ENCODE measurements around the gene PRKCA.

DNA sequence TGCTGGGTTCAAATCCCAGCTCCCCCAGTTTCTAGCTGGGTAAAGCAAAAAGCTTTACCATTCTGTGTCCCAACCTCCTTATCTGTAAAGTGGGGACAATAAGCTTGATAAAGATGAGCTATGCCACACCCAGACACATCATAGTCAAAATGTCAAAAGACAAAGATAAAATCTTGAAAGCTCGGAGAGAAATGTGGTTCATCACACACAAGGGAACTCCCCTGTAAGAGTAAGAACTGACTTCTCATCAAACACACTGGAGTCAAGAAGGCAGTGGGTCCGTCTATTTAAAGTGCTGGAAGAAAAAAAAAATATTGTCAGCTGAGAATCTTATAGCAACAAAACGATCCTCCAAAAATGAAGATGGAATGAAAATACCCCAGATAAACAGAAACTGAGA, 557.8 kb downstream of the PRKCA start:
- TF ChIP-seq TCF12 (IDR thresholded peaks at IDR 0.05; ENCODE audit: low read depth) (no peak), TAF1 (IDR thresholded peaks at IDR 0.05; ENCODE audit: low read depth) (no peak), TEAD4 (IDR thresholded peaks at IDR 0.05) (no peak), EP300 (IDR thresholded peaks at IDR 0.05; ENCODE audit: borderline replicate concordance) (no peak), NFIC (IDR thresholded peaks at IDR 0.05) (no peak), RAD21 (IDR thresholded peaks at IDR 0.05; ENCODE audit: low read depth) (no peak), EGR1 (IDR thresholded peaks at IDR 0.05) (no peak), CREB1 (IDR thresholded peaks at IDR 0.05; ENCODE audit: low read depth) (no peak), CEBPB (IDR thresholded peaks at IDR 0.05) (no peak), YY1 (IDR thresholded peaks at IDR 0.05; ENCODE audit: low read depth) (no peak)
- TF ChIP-seq, protein P1, sequence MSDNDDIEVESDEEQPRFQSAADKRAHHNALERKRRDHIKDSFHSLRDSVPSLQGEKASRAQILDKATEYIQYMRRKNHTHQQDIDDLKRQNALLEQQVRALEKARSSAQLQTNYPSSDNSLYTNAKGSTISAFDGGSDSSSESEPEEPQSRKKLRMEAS (IDR thresholded peaks at IDR 0.05) = no peak
- TF ChIP-seq, protein P2, sequence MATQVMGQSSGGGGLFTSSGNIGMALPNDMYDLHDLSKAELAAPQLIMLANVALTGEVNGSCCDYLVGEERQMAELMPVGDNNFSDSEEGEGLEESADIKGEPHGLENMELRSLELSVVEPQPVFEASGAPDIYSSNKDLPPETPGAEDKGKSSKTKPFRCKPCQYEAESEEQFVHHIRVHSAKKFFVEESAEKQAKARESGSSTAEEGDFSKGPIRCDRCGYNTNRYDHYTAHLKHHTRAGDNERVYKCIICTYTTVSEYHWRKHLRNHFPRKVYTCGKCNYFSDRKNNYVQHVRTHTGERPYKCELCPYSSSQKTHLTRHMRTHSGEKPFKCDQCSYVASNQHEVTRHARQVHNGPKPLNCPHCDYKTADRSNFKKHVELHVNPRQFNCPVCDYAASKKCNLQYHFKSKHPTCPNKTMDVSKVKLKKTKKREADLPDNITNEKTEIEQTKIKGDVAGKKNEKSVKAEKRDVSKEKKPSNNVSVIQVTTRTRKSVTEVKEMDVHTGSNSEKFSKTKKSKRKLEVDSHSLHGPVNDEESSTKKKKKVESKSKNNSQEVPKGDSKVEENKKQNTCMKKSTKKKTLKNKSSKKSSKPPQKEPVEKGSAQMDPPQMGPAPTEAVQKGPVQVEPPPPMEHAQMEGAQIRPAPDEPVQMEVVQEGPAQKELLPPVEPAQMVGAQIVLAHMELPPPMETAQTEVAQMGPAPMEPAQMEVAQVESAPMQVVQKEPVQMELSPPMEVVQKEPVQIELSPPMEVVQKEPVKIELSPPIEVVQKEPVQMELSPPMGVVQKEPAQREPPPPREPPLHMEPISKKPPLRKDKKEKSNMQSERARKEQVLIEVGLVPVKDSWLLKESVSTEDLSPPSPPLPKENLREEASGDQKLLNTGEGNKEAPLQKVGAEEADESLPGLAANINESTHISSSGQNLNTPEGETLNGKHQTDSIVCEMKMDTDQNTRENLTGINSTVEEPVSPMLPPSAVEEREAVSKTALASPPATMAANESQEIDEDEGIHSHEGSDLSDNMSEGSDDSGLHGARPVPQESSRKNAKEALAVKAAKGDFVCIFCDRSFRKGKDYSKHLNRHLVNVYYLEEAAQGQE (IDR thresholded peaks at IDR 0.05; ENCODE audit: low read depth) = no peak
- TF ChIP-seq, protein P3, sequence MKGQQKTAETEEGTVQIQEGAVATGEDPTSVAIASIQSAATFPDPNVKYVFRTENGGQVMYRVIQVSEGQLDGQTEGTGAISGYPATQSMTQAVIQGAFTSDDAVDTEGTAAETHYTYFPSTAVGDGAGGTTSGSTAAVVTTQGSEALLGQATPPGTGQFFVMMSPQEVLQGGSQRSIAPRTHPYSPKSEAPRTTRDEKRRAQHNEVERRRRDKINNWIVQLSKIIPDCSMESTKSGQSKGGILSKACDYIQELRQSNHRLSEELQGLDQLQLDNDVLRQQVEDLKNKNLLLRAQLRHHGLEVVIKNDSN (IDR thresholded peaks at IDR 0.05) = no peak
